ENCODE results near the gene ZDHHC22.

The ZDHHC22 gene

DNA sequence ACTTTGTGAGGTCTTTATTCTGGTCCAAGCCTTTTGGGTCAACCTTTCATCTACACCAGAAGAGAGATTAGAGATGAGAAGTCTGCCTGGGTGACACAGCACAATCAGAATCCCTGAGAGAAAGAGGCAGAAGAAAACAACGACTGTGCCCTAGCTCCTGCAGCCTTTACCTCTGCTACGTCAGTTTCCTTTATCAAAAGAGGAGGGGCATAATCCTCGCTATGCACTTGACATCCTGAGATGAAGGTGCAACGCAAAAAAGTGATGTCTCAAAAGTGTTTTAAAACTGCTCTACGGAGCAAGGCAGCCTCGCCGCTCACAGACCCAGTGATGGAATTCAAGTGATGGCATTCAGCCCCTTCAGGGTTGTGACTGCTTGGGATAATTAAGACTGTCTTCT is 21.7 kb downstream of the ZDHHC22 start:
- Histone ChIP-seq H3K9me3 (ENCODE audit: control insufficient read depth, low read length) (no peaks in the 10 kb centered on the region), H2BK120ac (ENCODE audit: low read depth, low read length) (no peak overlapping the region), H2BK12ac (ENCODE audit: low read length in 2 of 2) (no peak overlapping the region), H3K4me3 (ENCODE audit: insufficient read depth in 1 of 2, low read depth in 1 of 2, low read length in 2 of 2) (no peak overlapping the region), H2AK5ac (ENCODE audit: low read length, severe bottlenecking) (no peak overlapping the region), H2BK5ac (ENCODE audit: low read depth, low read length, poor library complexity, severe bottlenecking) (no peak overlapping the region), H3K4ac (ENCODE audit: low read depth in 1 of 2, low read length in 2 of 2) (no peak overlapping the region), H3K79me1 (replicated peaks; ENCODE audit: low read length, poor library complexity, severe bottlenecking) (no peaks in the 10 kb centered on the region), H3K14ac (ENCODE audit: low read length in 2 of 2) (no peak overlapping the region), H2AFZ (ENCODE audit: low read depth, low read length) (no peak overlapping the region), H3K27me3 (ENCODE audit: control insufficient read depth in 1 of 2, insufficient read depth in 1 of 2, low read length in 2 of 2) (peaks cover 13 to 20% of the 10 kb centered on the region in 2 experiments), H3K27ac (ENCODE audit: low read length, poor library complexity, severe bottlenecking) (no peak overlapping the region), H3K18ac (ENCODE audit: low read depth in 1 of 2, low read length in 2 of 2) (no peak overlapping the region), H4K8ac (ENCODE audit: low read length) (no peak overlapping the region), H3K4me1 (ENCODE audit: control insufficient read depth, insufficient read depth, low read depth, low read length) (peaks cover 4% of the 10 kb centered on the region), H3K36me3 (ENCODE audit: control insufficient read depth in 1 of 2, insufficient read depth in 2 of 2, low read depth in 1 of 2, low read length in 2 of 2) (peaks cover 0 to 22% of the 10 kb centered on the region in 2 experiments), H3K4me2 (ENCODE audit: low read length, poor library complexity, severe bottlenecking) (no peak overlapping the region), H3K23ac (ENCODE audit: low read length in 2 of 2) (no peak overlapping the region), H2BK15ac (ENCODE audit: low read depth, poor library complexity, severe bottlenecking) (no peak overlapping the region), H4K91ac (ENCODE audit: low read length) (no peak overlapping the region), H3K9ac (ENCODE audit: low read length) (no peak overlapping the region)
- no peak for DNase-seq
- WGBS, result 96% methylated on average over 7 of the region's 7 CpGs

GRCh38 chr14:77116172-77116817 is 25.3 kb downstream of the ZDHHC22 start:
- Histone ChIP-seq H3K27me3 (ENCODE audit: control insufficient read depth in 1 of 2, insufficient read depth in 1 of 2, low read length in 2 of 2) (no peaks in the 10 kb centered on the region), H3K9me3 (ENCODE audit: control insufficient read depth, low read length) (no peaks in the 10 kb centered on the region), H4K8ac (ENCODE audit: low read length) (no peak overlapping the region), H3K18ac (ENCODE audit: low read depth in 1 of 2, low read length in 2 of 2) (no peak overlapping the region), H2AFZ (ENCODE audit: low read depth, low read length) (no peak overlapping the region), H3K27ac (ENCODE audit: low read length, poor library complexity, severe bottlenecking) (no peak overlapping the region), H3K9ac (ENCODE audit: low read length) (no peak overlapping the region), H4K91ac (ENCODE audit: low read length) (no peak overlapping the region), H3K4me2 (ENCODE audit: low read length, poor library complexity, severe bottlenecking) (no peak overlapping the region), H2BK15ac (ENCODE audit: low read depth, poor library complexity, severe bottlenecking) (no peak overlapping the region), H3K23ac (ENCODE audit: low read length in 2 of 2) (no peak overlapping the region), H2BK5ac (ENCODE audit: low read depth, low read length, poor library complexity, severe bottlenecking) (no peak overlapping the region), H3K14ac (ENCODE audit: low read length in 2 of 2) (no peak overlapping the region), H3K4ac (ENCODE audit: low read depth in 1 of 2, low read length in 2 of 2) (no peak overlapping the region), H3K4me3 (ENCODE audit: insufficient read depth in 1 of 2, low read depth in 1 of 2, low read length in 2 of 2) (no peak overlapping the region), H3K79me1 (replicated peaks; ENCODE audit: low read length, poor library complexity, severe bottlenecking) (peaks cover 2% of the 10 kb centered on the region), H2AK5ac (ENCODE audit: low read length, severe bottlenecking) (no peak overlapping the region), H3K36me3 (ENCODE audit: control insufficient read depth in 1 of 2, insufficient read depth in 2 of 2, low read depth in 1 of 2, low read length in 2 of 2) (peaks cover 13 to 52% of the 10 kb centered on the region in 2 experiments), H2BK12ac (ENCODE audit: low read length in 2 of 2) (no peak overlapping the region), H3K4me1 (ENCODE audit: control insufficient read depth, insufficient read depth, low read depth, low read length) (no peaks in the 10 kb centered on the region), H2BK120ac (ENCODE audit: low read depth, low read length) (no peak overlapping the region)
- 98% methylated on average over 2 of the region's 2 CpGs for WGBS
- no peak for DNase-seq

DNA sequence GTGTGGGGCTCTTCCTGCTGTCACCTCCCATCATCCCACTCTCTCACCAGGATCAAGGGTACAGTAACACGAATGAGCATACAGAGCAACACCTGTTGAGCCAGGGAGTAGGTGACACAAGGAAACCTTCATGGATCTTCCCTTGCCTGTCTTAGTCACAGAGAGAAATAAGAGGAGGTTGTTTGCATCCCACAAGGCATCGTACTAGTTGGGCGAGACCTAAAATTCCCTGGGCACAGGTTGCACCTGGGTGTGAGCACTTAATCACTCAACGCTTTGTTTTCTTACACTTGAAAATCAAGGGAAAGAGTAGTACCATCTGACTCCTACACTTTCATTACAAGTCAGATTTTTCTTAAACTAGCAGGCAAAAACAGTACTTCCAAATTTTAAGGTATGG is 27.0 kb downstream of the ZDHHC22 start:
- no peak overlapping the region for H2BK120ac ChIP-seq (ENCODE audit: low read depth, low read length)
- no peak overlapping the region for H2AK5ac ChIP-seq (ENCODE audit: low read length, severe bottlenecking)
- H4K91ac ChIP-seq (ENCODE audit: low read length), result no peak overlapping the region
- no peak overlapping the region for H2AFZ ChIP-seq (ENCODE audit: low read depth, low read length)
- over 99% methylated on average over 4 of the region's 4 CpGs for WGBS
- no peak overlapping the region for H2BK12ac ChIP-seq (ENCODE audit: low read length in 2 of 2)
- H3K4me2 ChIP-seq (ENCODE audit: low read length, poor library complexity, severe bottlenecking), result no peak overlapping the region
- H2BK15ac ChIP-seq (ENCODE audit: low read depth, poor library complexity, severe bottlenecking), result no peak overlapping the region
- no peak overlapping the region for H3K4ac ChIP-seq (ENCODE audit: low read depth in 1 of 2, low read length in 2 of 2)
- H3K4me3 ChIP-seq (ENCODE audit: insufficient read depth in 1 of 2, low read depth in 1 of 2, low read length in 2 of 2), result no peak overlapping the region
- H3K4me1 ChIP-seq (ENCODE audit: control insufficient read depth, insufficient read depth, low read depth, low read length), result no peaks in the 10 kb centered on the region
- no peak overlapping the region for H3K18ac ChIP-seq (ENCODE audit: low read depth in 1 of 2, low read length in 2 of 2)
- no peak overlapping the region for H4K8ac ChIP-seq (ENCODE audit: low read length)
- H3K9ac ChIP-seq (ENCODE audit: low read length), result no peak overlapping the region
- H3K27ac ChIP-seq (ENCODE audit: low read length, poor library complexity, severe bottlenecking), result no peak overlapping the region
- DNase-seq, result no peak
- peaks cover 17 to 56% of the 10 kb centered on the region in 2 experiments for H3K36me3 ChIP-seq (ENCODE audit: control insufficient read depth in 1 of 2, insufficient read depth in 2 of 2, low read depth in 1 of 2, low read length in 2 of 2)
- no peaks in the 10 kb centered on the region for H3K27me3 ChIP-seq (ENCODE audit: control insufficient read depth in 1 of 2, insufficient read depth in 1 of 2, low read length in 2 of 2)
- no peaks in the 10 kb centered on the region for H3K9me3 ChIP-seq (ENCODE audit: control insufficient read depth, low read length)
- H2BK5ac ChIP-seq (ENCODE audit: low read depth, low read length, poor library complexity, severe bottlenecking), result no peak overlapping the region
- no peak overlapping the region for H3K14ac ChIP-seq (ENCODE audit: low read length in 2 of 2)
- peaks cover 2% of the 10 kb centered on the region for H3K79me1 ChIP-seq (replicated peaks; ENCODE audit: low read length, poor library complexity, severe bottlenecking)
- no peak overlapping the region for H3K23ac ChIP-seq (ENCODE audit: low read length in 2 of 2)

DNA sequence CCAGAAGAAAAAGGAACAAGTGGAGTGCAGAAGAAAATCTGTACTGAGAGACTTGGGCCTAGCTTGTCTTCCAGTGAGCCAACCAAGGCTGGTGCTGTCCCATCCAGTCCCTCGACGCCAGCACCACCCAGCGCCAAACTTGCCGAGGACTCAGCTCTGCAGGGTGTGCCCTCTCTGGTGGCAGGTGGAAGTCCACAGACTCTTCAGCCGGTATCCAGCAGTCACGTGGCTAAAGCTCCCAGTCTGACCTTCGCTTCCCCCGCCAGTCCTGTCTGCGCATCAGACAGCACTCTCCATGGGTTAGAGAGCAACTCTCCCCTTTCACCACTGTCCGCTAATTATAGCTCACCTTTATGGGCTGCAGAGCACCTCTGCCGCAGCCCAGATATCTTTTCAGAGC is 27.9 kb downstream of the ZDHHC22 start:
- H4K8ac ChIP-seq (ENCODE audit: low read length), result no peak overlapping the region
- no peak overlapping the region for H3K4me2 ChIP-seq (ENCODE audit: low read length, poor library complexity, severe bottlenecking)
- H2BK12ac ChIP-seq (ENCODE audit: low read length in 2 of 2), result no peak overlapping the region
- H2BK15ac ChIP-seq (ENCODE audit: low read depth, poor library complexity, severe bottlenecking), result no peak overlapping the region
- H3K36me3 ChIP-seq (ENCODE audit: control insufficient read depth in 1 of 2, insufficient read depth in 2 of 2, low read depth in 1 of 2, low read length in 2 of 2), result peaks cover 18 to 64% of the 10 kb centered on the region in 2 experiments
- no peaks in the 10 kb centered on the region for H3K9me3 ChIP-seq (ENCODE audit: control insufficient read depth, low read length)
- no peak overlapping the region for H2AFZ ChIP-seq (ENCODE audit: low read depth, low read length)
- no peak overlapping the region for H2BK5ac ChIP-seq (ENCODE audit: low read depth, low read length, poor library complexity, severe bottlenecking)
- WGBS, result 97% methylated on average over 11 of the region's 11 CpGs
- H3K4me3 ChIP-seq (ENCODE audit: insufficient read depth in 1 of 2, low read depth in 1 of 2, low read length in 2 of 2), result no peak overlapping the region
- no peak overlapping the region for H3K23ac ChIP-seq (ENCODE audit: low read length in 2 of 2)
- H3K18ac ChIP-seq (ENCODE audit: low read depth in 1 of 2, low read length in 2 of 2), result no peak overlapping the region
- no peak overlapping the region for H3K9ac ChIP-seq (ENCODE audit: low read length)
- H3K4ac ChIP-seq (ENCODE audit: low read depth in 1 of 2, low read length in 2 of 2), result no peak overlapping the region
- no peak overlapping the region for H3K14ac ChIP-seq (ENCODE audit: low read length in 2 of 2)
- H3K27me3 ChIP-seq (ENCODE audit: control insufficient read depth in 1 of 2, insufficient read depth in 1 of 2, low read length in 2 of 2), result no peaks in the 10 kb centered on the region
- H3K4me1 ChIP-seq (ENCODE audit: control insufficient read depth, insufficient read depth, low read depth, low read length), result no peaks in the 10 kb centered on the region
- DNase-seq, result no peak
- no peak overlapping the region for H3K27ac ChIP-seq (ENCODE audit: low read length, poor library complexity, severe bottlenecking)
- no peak overlapping the region for H4K91ac ChIP-seq (ENCODE audit: low read length)
- peaks cover 4% of the 10 kb centered on the region for H3K79me1 ChIP-seq (replicated peaks; ENCODE audit: low read length, poor library complexity, severe bottlenecking)
- H2BK120ac ChIP-seq (ENCODE audit: low read depth, low read length), result no peak overlapping the region
- H2AK5ac ChIP-seq (ENCODE audit: low read length, severe bottlenecking), result no peak overlapping the region

All from mesenchymal stem cell (in vitro differentiated cells and primary cell).